ENCODE results near the gene PCBP4.

Gene PCBP4

GRCh38 chr3:51967384-51968169 is at the start of gene PCBP4:
Gene PCBP4 (minus strand): TSS chr3:51967454. CDS start chr3:51961240, 6,214 bp downstream.
- DNase-seq, result peak; percentile 22

- DNase-seq, result peak; percentile 19
Measured at GRCh38 chr3:52015438-52016228, 48.4 kb upstream of the PCBP4 start.

GRCh38 chr3:52014613-52015012 is 47.4 kb upstream of the PCBP4 start:
- DNase-seq, result no peak

- DNase-seq, result no peak
Measured at GRCh38 chr3:52013802-52014598, 46.7 kb upstream of the PCBP4 start.

- DNase-seq, result no peak
Measured at GRCh38 chr3:52012699-52013098, 45.4 kb upstream of the PCBP4 start.

GRCh38 chr3:52010431-52010830 is 43.2 kb upstream of the PCBP4 start:
- no peak for DNase-seq

GRCh38 chr3:52007291-52007690 is 40.0 kb upstream of the PCBP4 start:
- no peak for DNase-seq

- no peak for DNase-seq
Measured at GRCh38 chr3:52006820-52007133, 39.5 kb upstream of the PCBP4 start.

- no peak for DNase-seq
Measured at GRCh38 chr3:52006017-52006819, 39.0 kb upstream of the PCBP4 start.

- peak; percentile 54 for DNase-seq
Measured at GRCh38 chr3:52005571-52005986, 38.3 kb upstream of the PCBP4 start.

- no peak for DNase-seq
Measured at GRCh38 chr3:52004906-52005395, 37.7 kb upstream of the PCBP4 start.

GRCh38 chr3:52004163-52004787 is 37.0 kb upstream of the PCBP4 start:
- DNase-seq, result no peak

GRCh38 chr3:52002748-52003147 is 35.5 kb upstream of the PCBP4 start:
- no peak for DNase-seq

GRCh38 chr3:52001443-52001974 is 34.3 kb upstream of the PCBP4 start:
- DNase-seq, result peak; percentile 54

GRCh38 chr3:51999846-52000245 is 32.6 kb upstream of the PCBP4 start:
- DNase-seq, result no peak

- DNase-seq, result no peak
Measured at GRCh38 chr3:51998774-51999173, 31.5 kb upstream of the PCBP4 start.

GRCh38 chr3:51997935-51998596 is 30.8 kb upstream of the PCBP4 start:
- no peak for DNase-seq

GRCh38 chr3:51997172-51997571 is 29.9 kb upstream of the PCBP4 start:
- DNase-seq, result no peak

- DNase-seq, result peak; percentile 91
Measured at GRCh38 chr3:51995346-51996163, 28.3 kb upstream of the PCBP4 start, which contains the start of gene RPL29. Gene RPL29 (minus strand): TSS chr3:51995895. CDS start chr3:51995461, 434 bp downstream.

- DNase-seq, result no peak
Measured at GRCh38 chr3:51994530-51994929, 27.3 kb upstream of the PCBP4 start.

Measured in NCI-H2227 treated with DMSO at 0.1 percent for 48 hours (cell line).